ENCODE measurements around the gene FUT7. TPM values are rescaled to one million over a fixed set of nuclear protein-coding genes. Genes with fewer than 3 reads are reported as not detected.
A peak's percentile ranks its signal among the peaks of the same experiment; 100 is the strongest.

Gene FUT7
- total and polyA plus RNA-seq, 8 donors, result 0.23 to 3.9 (median 0.43) TPM; not detected in 4

DNA sequence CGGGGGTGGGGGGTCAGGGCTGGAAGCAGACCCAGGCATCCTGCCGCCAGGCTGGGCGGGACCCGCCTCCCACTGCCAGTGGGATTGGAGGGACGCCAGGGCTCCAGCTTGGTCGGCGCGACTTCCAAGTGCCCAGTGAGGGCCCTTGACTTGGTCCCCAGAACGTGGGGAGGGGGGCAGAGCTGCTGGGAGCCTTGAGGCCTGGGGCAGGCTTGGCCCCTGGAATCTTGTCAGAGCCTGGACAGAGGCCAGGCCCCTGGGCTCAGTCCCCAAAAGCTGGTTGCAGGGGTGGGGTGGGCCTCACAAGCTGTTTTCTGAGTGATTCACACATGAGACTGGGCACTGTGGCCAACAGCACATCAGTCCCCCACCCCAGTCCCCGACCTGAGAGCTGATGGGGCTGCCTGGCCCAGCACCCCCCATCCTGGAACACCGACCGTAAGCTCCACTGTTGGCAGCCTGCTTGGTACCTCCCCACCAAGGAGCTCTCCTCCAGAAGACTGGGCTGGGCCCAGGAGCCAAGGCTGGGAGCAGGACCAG, 36.0 kb downstream of the FUT7 start:
- Histone ChIP-seq H3K4me1 (peaks cover 44 to 85% (median 58%) of the 10 kb centered on the region in 4 donors), H3K27me3 (peaks cover 0 to 44% (median 0%) of the 10 kb centered on the region in 3 donors), H3K36me3 (peaks cover 0 to 15% (median 11%) of the 10 kb centered on the region in 4 donors), H3K4me3 (peak overlapping the region; percentile 25 to 34 (median 29)), H3K9me3 (no peaks in the 10 kb centered on the region), H3K27ac (peak overlapping the region; percentile 50 to 74 (median 72))
- intact Hi-C loops (cut with DNase I; ENCODE audit: low total_unique reads), result no loop called here
- 8 to 33% (median 11%) methylated on average over 6 to 12 of the region's 12 CpGs for WGBS, 5 donors
- no peak for TF ChIP-seq POLR2AphosphoS5 (IDR thresholded peaks at IDR 0.05)
- no peak for TF ChIP-seq EP300 (IDR thresholded peaks at IDR 0.05)
- TF ChIP-seq, protein P1, sequence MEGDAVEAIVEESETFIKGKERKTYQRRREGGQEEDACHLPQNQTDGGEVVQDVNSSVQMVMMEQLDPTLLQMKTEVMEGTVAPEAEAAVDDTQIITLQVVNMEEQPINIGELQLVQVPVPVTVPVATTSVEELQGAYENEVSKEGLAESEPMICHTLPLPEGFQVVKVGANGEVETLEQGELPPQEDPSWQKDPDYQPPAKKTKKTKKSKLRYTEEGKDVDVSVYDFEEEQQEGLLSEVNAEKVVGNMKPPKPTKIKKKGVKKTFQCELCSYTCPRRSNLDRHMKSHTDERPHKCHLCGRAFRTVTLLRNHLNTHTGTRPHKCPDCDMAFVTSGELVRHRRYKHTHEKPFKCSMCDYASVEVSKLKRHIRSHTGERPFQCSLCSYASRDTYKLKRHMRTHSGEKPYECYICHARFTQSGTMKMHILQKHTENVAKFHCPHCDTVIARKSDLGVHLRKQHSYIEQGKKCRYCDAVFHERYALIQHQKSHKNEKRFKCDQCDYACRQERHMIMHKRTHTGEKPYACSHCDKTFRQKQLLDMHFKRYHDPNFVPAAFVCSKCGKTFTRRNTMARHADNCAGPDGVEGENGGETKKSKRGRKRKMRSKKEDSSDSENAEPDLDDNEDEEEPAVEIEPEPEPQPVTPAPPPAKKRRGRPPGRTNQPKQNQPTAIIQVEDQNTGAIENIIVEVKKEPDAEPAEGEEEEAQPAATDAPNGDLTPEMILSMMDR (IDR thresholded peaks at IDR 0.05), result no peak
- TF ChIP-seq POLR2A (IDR thresholded peaks at IDR 0.05), result no peak
- peak; percentile 61 to 63 for DNase-seq

DNA sequence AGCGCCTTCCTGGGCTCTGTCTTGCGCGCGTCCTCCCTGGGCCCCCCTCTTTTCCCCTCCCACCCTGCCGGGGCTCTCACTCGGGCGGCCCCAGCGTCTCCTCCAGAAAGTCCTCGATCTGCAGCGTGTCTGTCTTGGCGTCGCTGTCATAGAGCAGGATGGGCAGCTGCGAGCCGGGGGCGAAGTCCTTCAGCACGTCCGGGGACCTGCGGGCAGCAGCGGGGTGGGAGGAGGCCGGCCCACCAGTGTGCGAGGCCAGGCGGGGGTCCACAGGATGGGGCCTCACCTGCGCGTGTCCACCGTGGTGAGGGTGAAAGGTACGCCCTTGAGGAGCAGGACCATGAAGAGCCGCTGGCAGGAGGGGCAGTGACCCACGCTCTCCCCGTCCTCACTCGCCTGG, 36.5 kb downstream of the FUT7 start:
- Histone ChIP-seq H3K4me1 (peaks cover 44 to 82% (median 57%) of the 10 kb centered on the region in 4 donors), H3K27ac (peak overlapping the region in 3 of 5 donors; percentile 50 to 74 (median 72)), H3K9me3 (no peaks in the 10 kb centered on the region), H3K27me3 (peaks cover 0 to 44% (median 0%) of the 10 kb centered on the region in 3 donors), H3K36me3 (peaks cover 0 to 15% (median 11%) of the 10 kb centered on the region in 4 donors), H3K4me3 (peak overlapping the region in 3 of 4 donors; percentile 15 to 31 (median 25))
- intact Hi-C loops (cut with DNase I; ENCODE audit: low total_unique reads), result no loop called here
- no peak for TF ChIP-seq POLR2A (IDR thresholded peaks at IDR 0.05)
- TF ChIP-seq, protein P1 (IDR thresholded peaks at IDR 0.05), result no peak
- no peak for TF ChIP-seq EP300 (IDR thresholded peaks at IDR 0.05)
- TF ChIP-seq POLR2AphosphoS5 (IDR thresholded peaks at IDR 0.05), result no peak
- 26 to 39% (median 27%) methylated on average over 9 to 30 of the region's 30 CpGs for WGBS, 5 donors
- DNase-seq, result peak in 1 of 2 donors; percentile 44

GRCh38 chr9:136994888-136995230, 37.0 kb downstream of the FUT7 start:
- WGBS, 5 donors, result 35 to 81% (median 48%) methylated on average over 9 to 40 of the region's 40 CpGs
- peak in 1 of 2 donors; percentile 67 for DNase-seq
- intact Hi-C loops (cut with DNase I; ENCODE audit: low total_unique reads), result no loop called here
- peaks cover 0 to 15% (median 11%) of the 10 kb centered on the region in 4 donors for H3K36me3 ChIP-seq
- peaks cover 0 to 44% (median 0%) of the 10 kb centered on the region in 3 donors for H3K27me3 ChIP-seq
- TF ChIP-seq, protein P1 (IDR thresholded peaks at IDR 0.05), result no peak
- TF ChIP-seq POLR2AphosphoS5 (IDR thresholded peaks at IDR 0.05) (no peak), EP300 (IDR thresholded peaks at IDR 0.05) (no peak), POLR2A (IDR thresholded peaks at IDR 0.05) (no peak)
- H3K4me1 ChIP-seq, result peaks cover 44 to 79% (median 57%) of the 10 kb centered on the region in 4 donors
- no peaks in the 10 kb centered on the region for H3K9me3 ChIP-seq
- peak overlapping the region in 3 of 4 donors; percentile 5 to 31 (median 25) for H3K4me3 ChIP-seq
- H3K27ac ChIP-seq, result peak overlapping the region in 1 of 5 donors; percentile 72

DNA sequence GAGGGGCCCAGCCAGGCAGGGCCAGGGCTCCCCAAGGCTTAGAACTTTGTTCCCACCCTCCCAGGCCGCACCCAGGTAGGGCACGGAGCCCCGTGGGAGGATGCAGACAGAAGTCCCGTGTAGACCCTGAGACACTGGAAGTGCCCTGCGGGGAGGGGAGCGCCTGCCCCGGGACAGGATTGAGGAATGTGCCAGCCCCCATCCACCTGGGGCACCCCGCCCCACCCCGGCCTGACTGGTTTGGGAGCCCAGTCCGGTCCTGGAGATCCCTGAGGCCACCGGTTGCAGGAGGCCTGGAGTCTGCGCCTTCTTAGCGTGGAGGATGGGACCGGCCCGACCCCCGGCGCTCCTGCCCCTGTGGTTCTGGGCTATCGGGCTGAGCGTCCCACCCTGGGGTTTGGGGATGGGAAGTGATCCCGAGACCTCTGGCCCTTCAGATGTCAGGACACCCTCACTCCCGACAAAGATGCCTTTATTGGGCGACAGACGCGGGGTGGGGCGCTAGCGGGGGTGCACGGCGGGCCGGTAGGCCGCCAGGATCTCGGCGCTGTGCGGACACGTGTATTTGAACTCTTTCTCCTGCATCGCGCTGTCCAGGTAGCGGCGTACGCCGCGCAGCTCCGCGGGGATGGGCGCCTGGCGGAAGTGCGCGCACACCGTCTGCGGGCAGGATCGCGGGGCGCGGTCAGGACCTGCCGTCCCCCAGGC, 37.6 kb downstream of the FUT7 start:
- TF ChIP-seq EP300 (IDR thresholded peaks at IDR 0.05), result no peak
- no peak for TF ChIP-seq POLR2AphosphoS5 (IDR thresholded peaks at IDR 0.05)
- TF ChIP-seq, protein P1 (IDR thresholded peaks at IDR 0.05), result no peak
- TF ChIP-seq POLR2A (IDR thresholded peaks at IDR 0.05), result no peak
- no peaks in the 10 kb centered on the region for H3K9me3 ChIP-seq

More for the DNA sequence above, 37.6 kb downstream of the FUT7 start:
- Histone ChIP-seq H3K4me1 (peaks cover 44 to 74% (median 57%) of the 10 kb centered on the region in 4 donors), H3K4me3 (no peak overlapping the region), H3K36me3 (peaks cover 0 to 15% (median 11%) of the 10 kb centered on the region in 4 donors), H3K27me3 (peaks cover 0 to 44% (median 0%) of the 10 kb centered on the region in 3 donors), H3K27ac (no peak overlapping the region)
- no peak for DNase-seq
- 67 to 86% (median 77%) methylated on average over 27 to 54 of the region's 54 CpGs for WGBS, 5 donors
- intact Hi-C loops (cut with DNase I; ENCODE audit: low total_unique reads), result no loop called here

Data from stomach (tissue), 9 donors.